Testis (tissue), 3 donors: ENCODE data around the gene LPAR2. TPM values are rescaled to one million over a fixed set of nuclear protein-coding genes. Genes with fewer than 3 reads are reported as not detected.

ENCODE experiments used
- DNase-seq: peaks from one replicate; pipeline ENCODE4 v3.0.0-alpha.2; 2019
- H3K27ac ChIP-seq, 2 donors: fragments of 200-600 bp; sonication (generic); one replicate each; pipeline ENCODE4 v1.5.1; 2019
- H3K27me3 ChIP-seq: fragments of 200-600 bp; sonication (generic); one replicate; pipeline ENCODE4 v1.5.1; 2019
- H3K36me3 ChIP-seq: fragments of 200-600 bp; sonication (generic); one replicate; pipeline ENCODE4 v1.5.1; 2017; ENCODE audit warnings: low read depth; ENCODE audit errors: missing control alignments
- H3K4me1 ChIP-seq: fragments of 200-600 bp; sonication (generic); one replicate; pipeline ENCODE4 v1.5.1; 2019
- H3K4me3 ChIP-seq, 2 donors: fragments of 200-600 bp; sonication (generic); one replicate each; pipeline ENCODE4 v1.5.1; 2017 to 2019
- H3K9me3 ChIP-seq: fragments of 200-600 bp; sonication (generic); one replicate; pipeline ENCODE4 v1.5.1; 2017
- POLR2A ChIP-seq: fragments of 450-650 bp; IDR thresholded peaks from one replicate; pipeline ENCODE4 v1.6.1; 2017; ENCODE audit warnings: antibody characterized with exemption, mild to moderate bottlenecking, moderate library complexity
- WGBS, 2 donors: methylation state at CpG; one replicate each; pipeline ENCODE4 v1.1.5; 2018; 5-methylcytosine and 5-hydroxymethylcytosine counted together
- intact Hi-C: fragments of 100-400 bp; cut with DNase I; formaldehyde crosslinking; loops from one replicate; pipeline ENCODE4 v1.15.1; 2023; ENCODE audit warnings: low total_unique reads
- polyA plus RNA-seq: library from polyadenylated mRNA; stranded (reverse); fragments of 350-450 nt; fragmentation: Illumina TruSeq; extraction: RNeasy Lipid Tissue Mini Kit (QIAGEN cat#74804); gene quantifications from one replicate; pipeline ENCODE4 v1.2.3, GENCODE V29; 2014; ENCODE audit warnings: low read depth, low replicate concordance; ENCODE audit not compliant: insufficient read depth
- total RNA-seq, 2 donors: library from RNA; depleted of rRNA; stranded (reverse); fragments of >200 nt; gene quantifications; one replicate each; pipeline ENCODE4 v1.2.3, GENCODE V29; 2016
- TF ChIP-seq, protein P1 (sequence below), 3 experiments: fragments of 450-650 bp in 2 of 3; fragments of 200-600 bp in 1 of 3; sonication (generic) in 1 of 3; IDR thresholded peaks; one replicate each; pipeline ENCODE4 v1.5.1; 2016 to 2019; ENCODE audit warnings: antibody characterized with exemption in 3 of 3, mild to moderate bottlenecking in 2 of 3, moderate library complexity in 1 of 3

The LPAR2 gene
- total and polyA plus RNA-seq, 3 donors from 2014 or later = 73.9 to 224 (median 181) TPM

DNA sequence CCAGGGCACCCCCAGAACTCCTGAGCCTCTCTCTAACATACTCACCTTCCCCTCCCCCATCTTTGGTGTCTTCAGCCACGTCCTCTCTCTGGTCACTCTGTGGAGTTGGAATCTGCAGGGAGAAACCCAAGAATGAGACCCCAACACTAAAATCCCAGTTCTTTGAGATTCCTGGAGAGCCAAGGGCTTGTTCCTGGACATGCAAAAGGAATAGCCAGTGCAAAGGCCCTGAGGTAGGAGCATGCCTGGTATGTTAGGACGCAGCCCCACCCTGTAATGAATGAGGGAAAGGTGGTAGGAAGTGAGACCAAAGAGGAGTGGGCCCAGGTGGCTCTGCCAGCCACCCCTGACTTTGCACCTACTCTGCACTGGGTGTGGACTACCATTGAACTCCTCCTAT lies 2.4 kb upstream of the LPAR2 start:
- TF ChIP-seq POLR2A = no peak
- TF ChIP-seq, protein P1, sequence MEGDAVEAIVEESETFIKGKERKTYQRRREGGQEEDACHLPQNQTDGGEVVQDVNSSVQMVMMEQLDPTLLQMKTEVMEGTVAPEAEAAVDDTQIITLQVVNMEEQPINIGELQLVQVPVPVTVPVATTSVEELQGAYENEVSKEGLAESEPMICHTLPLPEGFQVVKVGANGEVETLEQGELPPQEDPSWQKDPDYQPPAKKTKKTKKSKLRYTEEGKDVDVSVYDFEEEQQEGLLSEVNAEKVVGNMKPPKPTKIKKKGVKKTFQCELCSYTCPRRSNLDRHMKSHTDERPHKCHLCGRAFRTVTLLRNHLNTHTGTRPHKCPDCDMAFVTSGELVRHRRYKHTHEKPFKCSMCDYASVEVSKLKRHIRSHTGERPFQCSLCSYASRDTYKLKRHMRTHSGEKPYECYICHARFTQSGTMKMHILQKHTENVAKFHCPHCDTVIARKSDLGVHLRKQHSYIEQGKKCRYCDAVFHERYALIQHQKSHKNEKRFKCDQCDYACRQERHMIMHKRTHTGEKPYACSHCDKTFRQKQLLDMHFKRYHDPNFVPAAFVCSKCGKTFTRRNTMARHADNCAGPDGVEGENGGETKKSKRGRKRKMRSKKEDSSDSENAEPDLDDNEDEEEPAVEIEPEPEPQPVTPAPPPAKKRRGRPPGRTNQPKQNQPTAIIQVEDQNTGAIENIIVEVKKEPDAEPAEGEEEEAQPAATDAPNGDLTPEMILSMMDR (IDR thresholded peaks at IDR 0.05) = no peak
- WGBS, 2 donors = 94 to 98% methylated on average over 2 of the region's 2 CpGs
- no peaks in the 10 kb centered on the region for H3K27me3 ChIP-seq
- DNase-seq = no peak
- peaks cover 17% of the 10 kb centered on the region for H3K4me1 ChIP-seq
- no peak overlapping the region for H3K4me3 ChIP-seq
- H3K9me3 ChIP-seq = no peaks in the 10 kb centered on the region
- intact Hi-C loops = no loop called here
- H3K36me3 ChIP-seq = no peaks in the 10 kb centered on the region
- peak overlapping the region; percentile 69 to 88 for H3K27ac ChIP-seq

DNA sequence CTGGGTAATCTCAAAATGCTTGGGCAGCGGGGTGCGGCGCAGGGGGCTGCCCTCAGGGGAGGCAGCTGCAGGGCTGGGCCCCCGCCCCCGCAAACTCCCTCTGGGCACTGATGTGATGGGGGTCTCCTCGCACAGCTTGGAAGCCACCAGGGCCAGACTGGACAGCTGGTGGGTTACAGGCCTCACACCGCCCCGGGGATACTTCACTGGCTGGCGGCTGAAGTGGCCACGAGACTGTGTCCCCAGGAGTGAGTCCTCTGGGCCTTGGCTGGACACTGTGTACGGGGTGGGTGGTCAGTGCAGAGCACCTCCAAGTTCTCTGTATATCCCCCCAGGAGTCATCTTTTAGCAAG lies 2.0 kb upstream of the LPAR2 start:
- Histone ChIP-seq H3K4me1 (peaks cover 17% of the 10 kb centered on the region), H3K9me3 (no peaks in the 10 kb centered on the region), H3K27ac (peak overlapping the region; percentile 69 to 88), H3K27me3 (no peaks in the 10 kb centered on the region), H3K36me3 (no peaks in the 10 kb centered on the region), H3K4me3 (no peak overlapping the region)
- intact Hi-C loops = no loop called here
- no peak for DNase-seq
- TF ChIP-seq, protein P1 (IDR thresholded peaks at IDR 0.05) = no peak
- no peak for TF ChIP-seq POLR2A
- WGBS, 2 donors = 90 to 100% methylated on average over 9 to 11 of the region's 11 CpGs

DNA sequence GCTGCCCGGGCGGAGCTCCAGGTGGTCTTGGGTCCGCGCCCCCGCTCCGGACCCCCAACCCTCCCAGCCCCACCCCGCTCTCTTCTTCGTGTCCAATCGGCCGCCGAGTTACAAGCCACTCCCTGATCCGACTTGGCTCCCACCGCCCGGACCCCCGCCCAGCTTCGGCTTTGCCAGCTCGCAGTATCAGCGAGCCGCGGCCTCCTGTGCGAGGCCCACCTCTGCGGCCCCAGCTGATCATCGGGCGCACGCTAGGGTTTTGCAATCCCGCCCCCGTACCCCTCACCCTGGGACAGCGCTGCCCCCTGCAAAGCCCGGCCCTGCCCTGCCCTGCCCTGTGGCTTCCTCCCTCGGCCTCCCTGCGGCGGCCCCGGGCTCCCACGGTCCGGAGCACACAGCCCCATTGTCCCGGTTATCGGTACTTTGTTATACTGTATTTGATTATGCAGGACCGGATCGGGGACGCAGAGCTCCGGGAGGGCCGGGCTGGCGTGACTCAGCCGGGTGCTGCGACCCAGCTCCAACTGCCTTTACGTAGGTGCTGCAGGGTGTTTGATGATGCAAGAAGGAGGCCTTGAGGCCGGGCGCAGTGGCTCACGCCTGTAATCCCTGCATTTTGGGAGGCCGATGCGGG lies 598 bp upstream of the LPAR2 start:
- intact Hi-C loops = no loop called here
- 18 to 23% methylated on average over 37 to 45 of the region's 51 CpGs for WGBS, 2 donors
- peak overlapping the region; percentile 58 to 74 for H3K4me3 ChIP-seq
- no peaks in the 10 kb centered on the region for H3K9me3 ChIP-seq
- peak overlapping the region; percentile 74 to 88 for H3K27ac ChIP-seq
- peak; percentile 94 for DNase-seq
- no peaks in the 10 kb centered on the region for H3K36me3 ChIP-seq
- TF ChIP-seq, protein P1 (IDR thresholded peaks at IDR 0.05) = no peak
- no peak for TF ChIP-seq POLR2A
- no peaks in the 10 kb centered on the region for H3K27me3 ChIP-seq
- H3K4me1 ChIP-seq = peaks cover 21% of the 10 kb centered on the region

DNA sequence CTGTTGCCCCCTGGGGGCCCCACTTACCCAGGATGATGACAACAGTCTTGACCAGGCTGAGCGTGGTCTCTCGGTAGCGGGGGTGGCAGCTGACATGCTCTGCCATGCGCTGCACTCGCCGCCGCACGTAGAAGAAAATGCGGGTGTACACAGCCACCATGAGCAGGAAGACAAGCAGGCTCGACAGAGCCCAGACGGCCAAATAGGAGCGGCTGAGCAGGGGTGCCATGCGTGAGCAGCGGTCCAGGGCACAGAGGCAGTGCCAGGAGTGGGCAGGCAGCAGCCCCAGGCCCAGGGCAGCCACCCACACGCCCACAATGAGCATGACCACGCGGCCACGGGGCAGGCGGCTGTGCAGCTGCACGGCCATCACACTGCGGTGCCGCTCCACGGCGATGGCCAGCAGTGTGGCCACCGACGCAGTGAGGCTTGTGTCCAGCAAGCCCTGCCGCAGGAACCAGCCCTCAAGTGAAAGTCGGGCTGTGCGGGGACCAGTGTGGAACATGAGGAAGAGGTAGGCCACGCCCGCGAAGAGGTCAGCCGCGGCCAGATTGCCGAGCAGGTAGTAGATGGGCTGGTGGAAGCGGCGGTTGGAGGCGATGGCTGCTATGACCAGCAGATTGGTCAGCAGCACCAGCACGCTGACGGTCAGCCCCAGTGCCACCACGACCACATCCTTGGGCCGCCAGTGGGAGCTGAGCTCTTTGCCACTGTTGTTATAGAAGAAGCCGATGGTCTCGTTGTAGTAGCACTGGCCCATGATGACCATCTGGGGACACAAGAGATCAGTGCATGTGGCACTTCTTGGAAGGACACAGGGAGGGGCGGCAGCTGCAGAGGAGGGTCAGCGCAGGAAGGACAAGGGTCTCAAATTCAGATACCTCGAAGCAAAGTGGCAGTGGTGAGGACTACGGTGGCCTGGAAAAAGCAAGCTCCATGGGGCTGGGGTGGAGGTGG lies 1.2 kb downstream of the LPAR2 start:
- intact Hi-C loops = no loop called here
- WGBS, 2 donors = 69 to 89% methylated on average over 34 to 48 of the region's 48 CpGs
- no peaks in the 10 kb centered on the region for H3K36me3 ChIP-seq
- H3K4me3 ChIP-seq = peak overlapping the region in 1 of 2 donors; percentile 74
- no peak for DNase-seq
- TF ChIP-seq, protein P1 (IDR thresholded peaks at IDR 0.05) = no peak
- TF ChIP-seq POLR2A = no peak
- no peaks in the 10 kb centered on the region for H3K9me3 ChIP-seq
- H3K27ac ChIP-seq = peak overlapping the region; percentile 18 to 35
- H3K27me3 ChIP-seq = no peaks in the 10 kb centered on the region
- H3K4me1 ChIP-seq = peaks cover 25% of the 10 kb centered on the region
